Upper lobe of right lung (tissue), 1 donor: ENCODE measurements around the gene CFAP46. TPM values are rescaled to one million over a fixed set of nuclear protein-coding genes. Genes with fewer than 3 reads are reported as not detected.
A peak's percentile ranks its signal among the peaks of the same experiment; 100 is the strongest.

Experiments used
- ATAC-seq: fragments of 200-7000 bp; cut with Tn5 transposase; one replicate; pipeline ENCODE4 v1.9.1; 2020; ENCODE audit warnings: mild to moderate bottlenecking, moderate library complexity
- DNase-seq: peaks from one replicate; pipeline ENCODE4 v3.0.0-alpha.2; 2020
- H3K27ac ChIP-seq: fragments of 200-600 bp; one replicate; pipeline ENCODE4 v1.8.0; 2022
- H3K27me3 ChIP-seq: fragments of 200-600 bp; one replicate; pipeline ENCODE4 v1.8.0; 2022; ENCODE audit warnings: mild to moderate bottlenecking
- H3K36me3 ChIP-seq: fragments of 200-600 bp; one replicate; pipeline ENCODE4 v1.8.0; 2022
- H3K4me1 ChIP-seq: fragments of 200-600 bp; one replicate; pipeline ENCODE4 v1.8.0; 2022
- H3K4me3 ChIP-seq: fragments of 200-600 bp; one replicate; pipeline ENCODE4 v1.8.0; 2022; ENCODE audit warnings: mild to moderate bottlenecking
- H3K9me3 ChIP-seq: fragments of 200-600 bp; one replicate; pipeline ENCODE4 v1.8.0; 2022
- intact Hi-C: fragments of 100-400 bp; cut with DNase I; formaldehyde crosslinking; loops from one replicate; pipeline ENCODE4 v1.11.0; 2022
- total RNA-seq: library from RNA; stranded (reverse); fragmentation: NEBNext Ultra II Directional; extraction: Animal tissue kit (Norgen Biotek cat#: 25700); gene quantifications from one replicate; pipeline ENCODE4 v1.2.1, GENCODE V29; 2021
- TF ChIP-seq, protein P1 (sequence below): fragments of 200-600 bp; IDR thresholded peaks from one replicate; pipeline ENCODE4 v1.8.0; 2022; ENCODE audit warnings: antibody characterized with exemption
- donor health status: DM: no; HTN: yes; CAD: no; lungs with severe emphysema.

CFAP46 gene
- total RNA-seq, 1 donor from 2014 or later = 0.52 TPM

- DNase-seq (peak; percentile 69), ATAC-seq (peak; percentile 82)
- intact Hi-C loops = no loop called here
- Histone ChIP-seq H3K27ac (no peak overlapping the region), H3K27me3 (no peaks in the 10 kb centered on the region), H3K9me3 (no peaks in the 10 kb centered on the region), H3K4me3 (no peak overlapping the region), H3K36me3 (no peaks in the 10 kb centered on the region), H3K4me1 (no peaks in the 10 kb centered on the region)
- TF ChIP-seq, protein P1, sequence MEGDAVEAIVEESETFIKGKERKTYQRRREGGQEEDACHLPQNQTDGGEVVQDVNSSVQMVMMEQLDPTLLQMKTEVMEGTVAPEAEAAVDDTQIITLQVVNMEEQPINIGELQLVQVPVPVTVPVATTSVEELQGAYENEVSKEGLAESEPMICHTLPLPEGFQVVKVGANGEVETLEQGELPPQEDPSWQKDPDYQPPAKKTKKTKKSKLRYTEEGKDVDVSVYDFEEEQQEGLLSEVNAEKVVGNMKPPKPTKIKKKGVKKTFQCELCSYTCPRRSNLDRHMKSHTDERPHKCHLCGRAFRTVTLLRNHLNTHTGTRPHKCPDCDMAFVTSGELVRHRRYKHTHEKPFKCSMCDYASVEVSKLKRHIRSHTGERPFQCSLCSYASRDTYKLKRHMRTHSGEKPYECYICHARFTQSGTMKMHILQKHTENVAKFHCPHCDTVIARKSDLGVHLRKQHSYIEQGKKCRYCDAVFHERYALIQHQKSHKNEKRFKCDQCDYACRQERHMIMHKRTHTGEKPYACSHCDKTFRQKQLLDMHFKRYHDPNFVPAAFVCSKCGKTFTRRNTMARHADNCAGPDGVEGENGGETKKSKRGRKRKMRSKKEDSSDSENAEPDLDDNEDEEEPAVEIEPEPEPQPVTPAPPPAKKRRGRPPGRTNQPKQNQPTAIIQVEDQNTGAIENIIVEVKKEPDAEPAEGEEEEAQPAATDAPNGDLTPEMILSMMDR = no peak
These were observed 12.3 kb downstream of the CFAP46 start for GRCh38 chr10:132929953-132930548.

GRCh38 chr10:132929480-132929879, 12.9 kb downstream of the CFAP46 start:
- H3K4me3 ChIP-seq = no peak overlapping the region
- ATAC-seq = no peak
- H3K27ac ChIP-seq = no peak overlapping the region
- TF ChIP-seq, protein P1 = no peak
- no peaks in the 10 kb centered on the region for H3K9me3 ChIP-seq
- no peaks in the 10 kb centered on the region for H3K4me1 ChIP-seq
- peak; percentile 47 for DNase-seq
- intact Hi-C loops = no loop called here
- no peaks in the 10 kb centered on the region for H3K27me3 ChIP-seq
- H3K36me3 ChIP-seq = no peaks in the 10 kb centered on the region

GRCh38 chr10:132928261-132928660, 14.1 kb downstream of the CFAP46 start:
- ATAC-seq = no peak
- intact Hi-C loops = no loop called here
- H3K4me1 ChIP-seq = no peaks in the 10 kb centered on the region
- no peak overlapping the region for H3K4me3 ChIP-seq
- no peak for DNase-seq
- no peak overlapping the region for H3K27ac ChIP-seq
- H3K36me3 ChIP-seq = no peaks in the 10 kb centered on the region
- TF ChIP-seq, protein P1 = no peak
- H3K27me3 ChIP-seq = no peaks in the 10 kb centered on the region
- no peaks in the 10 kb centered on the region for H3K9me3 ChIP-seq

DNA sequence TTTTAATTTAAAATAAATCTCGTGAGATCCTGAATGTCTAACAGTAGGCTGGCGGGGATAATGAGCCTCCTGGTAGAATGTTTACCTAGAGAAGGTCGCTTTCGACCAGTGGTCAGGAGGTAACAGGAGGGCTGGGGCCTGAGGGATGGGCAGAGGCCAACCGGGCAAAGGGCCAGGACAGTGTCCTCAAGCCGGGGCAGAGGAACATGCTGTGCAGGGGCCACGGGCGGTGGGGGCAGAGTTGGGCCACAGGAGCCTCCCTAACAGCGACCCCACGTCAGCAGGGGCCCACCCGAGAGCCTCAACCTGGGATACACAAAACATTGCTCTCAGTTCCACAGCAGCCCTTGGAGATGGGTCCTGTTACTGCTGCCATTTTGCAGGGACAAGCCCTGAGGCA, 14.5 kb downstream of the CFAP46 start:
- H3K27me3 ChIP-seq = no peaks in the 10 kb centered on the region
- H3K36me3 ChIP-seq = no peaks in the 10 kb centered on the region
- H3K9me3 ChIP-seq = no peaks in the 10 kb centered on the region
- H3K4me1 ChIP-seq = no peaks in the 10 kb centered on the region
- DNase-seq (no peak), ATAC-seq (no peak)
- intact Hi-C loops = no loop called here
- no peak overlapping the region for H3K4me3 ChIP-seq
- no peak overlapping the region for H3K27ac ChIP-seq
- TF ChIP-seq, protein P1 = no peak

GRCh38 chr10:132926777-132927650, 15.4 kb downstream of the CFAP46 start:
- Histone ChIP-seq H3K9me3 (no peaks in the 10 kb centered on the region), H3K36me3 (no peaks in the 10 kb centered on the region), H3K27ac (no peak overlapping the region), H3K4me3 (no peak overlapping the region), H3K27me3 (no peaks in the 10 kb centered on the region), H3K4me1 (no peaks in the 10 kb centered on the region)
- DNase-seq (peak; percentile 56), ATAC-seq (no peak)
- TF ChIP-seq, protein P1 = no peak
- intact Hi-C loops = no loop called here
